Spleen (tissue), 11 donors: ENCODE measurements around the gene GOLGA3. TPM values are rescaled to one million over a fixed set of nuclear protein-coding genes. Genes with fewer than 3 reads are reported as not detected.
"Not testable (repeated sequence)": the region's sequence is repeated elsewhere in the genome, so short reads cannot be mapped to it uniquely, and the experiment has no call there.

Source experiments
- DNase-seq: peaks from one replicate; pipeline ENCODE4 v3.0.0-alpha.2; 2020
- H3K27ac ChIP-seq, 8 donors: fragments of 200-600 bp; sonication (generic) in 7 of 8; 1 replicate in 4 of 8; 2 replicates in 4 of 8; pipeline versions ENCODE4 v1.5.0 to v1.8.0; 2016 to 2021; ENCODE audit warnings: inconsistent platforms in 4 of 8, mild to moderate bottlenecking in 4 of 8, moderate library complexity in 1 of 8
- H3K27me3 ChIP-seq, 7 donors: fragments of 200-600 bp; sonication (generic) in 6 of 7; replicated peaks in 1 of 7; 1 replicate in 4 of 7; 2 replicates in 3 of 7; pipeline versions ENCODE4 v1.5.0 to v1.8.0; 2016 to 2021; ENCODE audit warnings: inconsistent platforms in 3 of 7, mild to moderate bottlenecking in 1 of 7
- H3K36me3 ChIP-seq, 6 donors: fragments of 200-600 bp; sonication (generic) in 5 of 6; 1 replicate in 4 of 6; 2 replicates in 2 of 6; pipeline versions ENCODE4 v1.5.0 to v1.8.0; 2016 to 2021; ENCODE audit warnings: inconsistent platforms in 2 of 6
- H3K4me1 ChIP-seq, 6 donors: fragments of 200-600 bp; sonication (generic) in 5 of 6; 1 replicate in 3 of 6; 2 replicates in 3 of 6; pipeline versions ENCODE4 v1.5.0 to v1.8.0; 2016 to 2021; ENCODE audit warnings: inconsistent platforms in 3 of 6
- H3K4me3 ChIP-seq, 8 donors: fragments of 200-600 bp; sonication (generic) in 7 of 8; 1 replicate in 4 of 8; 2 replicates in 4 of 8; pipeline versions ENCODE4 v1.5.0 to v1.8.0; 2016 to 2021; ENCODE audit warnings: inconsistent platforms in 4 of 8, mild to moderate bottlenecking in 4 of 8, moderate library complexity in 2 of 8
- H3K9me3 ChIP-seq, 8 donors: fragments of 200-600 bp; sonication (generic) in 7 of 8; 1 replicate in 4 of 8; 2 replicates in 4 of 8; pipeline versions ENCODE4 v1.5.0 to v1.8.0; 2016 to 2021; ENCODE audit warnings: inconsistent platforms in 4 of 8
- CTCF ChIP-seq, 11 experiments: fragments of 200-600 bp in 7 of 11; fragments of 450-650 bp in 4 of 11; sonication (generic) in 4 of 11; IDR thresholded peaks in 8 of 11; conservative IDR thresholded peaks in 3 of 11; 1 replicate in 7 of 11; 2 replicates in 4 of 11; pipeline versions ENCODE4 v1.4.0 to v1.8.0; 2016 to 2021; ENCODE audit warnings: antibody characterized with exemption in 11 of 11, inconsistent platforms in 4 of 11, mild to moderate bottlenecking in 1 of 11
- POLR2A ChIP-seq, 3 donors: fragments of 450-650 bp; IDR thresholded peaks; one replicate each; pipeline ENCODE4 v1.5.1; 2017; ENCODE audit warnings: antibody characterized with exemption in 3 of 3, mild to moderate bottlenecking in 1 of 3
- POLR2AphosphoS5 ChIP-seq, 3 donors: sonication (generic); formaldehyde crosslinking; IDR thresholded peaks; one replicate each; pipeline ENCODE4 v1.5.1; 2017; ENCODE audit warnings: antibody characterized with exemption in 3 of 3
- WGBS, 5 donors: extraction: QIAGEN DNeasy Blood & Tissue Kit in 3 of 5; methylation state at CpG; one replicate each; pipeline versions ENCODE4 v1.1.5 to v1.1.7; 2013 to 2018; 5-methylcytosine and 5-hydroxymethylcytosine counted together
- intact Hi-C: fragments of 100-400 bp; cut with DNase I; formaldehyde crosslinking; loops from one replicate; pipeline ENCODE4 v1.15.0; 2023; ENCODE audit warnings: low total_unique reads
- polyA plus RNA-seq, 3 donors: library from polyadenylated mRNA; stranded (reverse); fragments of 200-250 nt; gene quantifications; one replicate each; pipeline ENCODE4 v1.2.1, GENCODE V29; 2013
- total RNA-seq, 7 donors: library from RNA; depleted of rRNA in 3 of 7; stranded (reverse); fragments of >200 nt in 3 of 7; fragmentation: NEBNext Ultra II Directional in 4 of 7; extraction: Animal tissue kit (Norgen Biotek cat#: 25700) in 4 of 7; gene quantifications; one replicate each; pipeline versions ENCODE4 v1.1.0 to v1.2.1, GENCODE V29; 2016 to 2021
- donor health status: healthy with polysubstance abuse.
- donor health status: DM: no; HTN: no; CAD: no; lungs with moderate emphysema.
- donor health status: DM: no; HTN: no; CAD: no.
- donor health status: Bipolar disorder and iron deficiency.
- donor health status: healthy.
- donor health status: DM: no; HTN: no; CAD: no.
- donor health status: DM: yes; HTN: yes; CAD: no.

The GOLGA3 gene
- total and polyA plus RNA-seq, 10 donors, result 6.8 to 80.9 (median 52.0) TPM

DNA sequence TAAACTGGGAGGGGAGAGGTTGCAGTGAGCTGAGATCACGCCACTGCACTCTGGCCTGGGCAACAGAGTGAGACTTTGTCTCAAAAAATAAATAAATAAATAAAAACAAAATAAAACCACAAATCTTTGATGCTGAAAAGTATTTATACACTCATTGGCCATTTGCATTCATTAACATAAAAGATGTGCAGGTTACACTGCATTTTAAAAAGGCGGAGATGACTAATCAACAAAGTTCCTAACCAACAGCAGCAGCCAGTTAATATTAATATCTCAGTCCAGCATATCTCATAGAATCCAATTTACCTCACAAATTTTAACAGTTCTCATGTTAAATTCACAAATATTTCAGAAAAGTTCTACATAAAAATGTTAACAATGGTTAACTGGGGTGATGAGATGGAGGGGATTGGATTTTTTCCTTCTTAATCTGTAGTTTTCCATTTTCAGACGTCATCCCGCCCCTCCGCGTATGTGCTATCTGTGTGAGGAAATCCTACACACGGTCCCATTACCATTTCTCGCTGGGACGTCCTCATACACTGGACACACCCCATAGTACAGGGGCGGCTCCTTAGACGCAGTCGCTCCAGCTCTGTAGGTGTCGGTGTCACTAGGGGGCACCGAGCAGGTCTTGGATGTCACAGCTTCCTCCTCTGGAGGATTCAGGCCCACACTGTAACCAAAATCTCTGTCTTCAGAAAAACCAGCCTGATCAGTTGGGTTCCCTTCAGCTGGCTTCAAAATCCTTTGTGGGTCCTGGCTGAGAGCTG is 74.3 kb downstream of the GOLGA3 start:
- no peak for DNase-seq
- Histone ChIP-seq H3K36me3 (peaks cover 3 to 100% (median 62%) of the 10 kb centered on the region in 6 donors), H3K4me3 (no peak overlapping the region), H3K27ac (no peak overlapping the region), H3K4me1 (peaks cover 0 to 20% (median 7%) of the 10 kb centered on the region in 6 donors), H3K9me3 (no peaks in the 10 kb centered on the region), H3K27me3 (no peaks in the 10 kb centered on the region)
- TF ChIP-seq CTCF (IDR thresholded peaks at IDR 0.05 in 8 of 11, conservative IDR thresholded peaks at IDR 0.05 in 3 of 11), result no peak
- TF ChIP-seq POLR2A (IDR thresholded peaks at IDR 0.05), result no peak
- no peak for TF ChIP-seq POLR2AphosphoS5 (IDR thresholded peaks at IDR 0.05)
- intact Hi-C loops, result no loop called here
- WGBS, 5 donors, result 60 to 84% (median 79%) methylated on average over 14 of the region's 14 CpGs

- H3K4me3 ChIP-seq, DNase-seq, H3K27me3 ChIP-seq, H3K9me3 ChIP-seq, intact Hi-C loops, H3K27ac ChIP-seq: not testable (repeated sequence)
- Histone ChIP-seq H3K4me1 (peaks cover 0 to 15% (median 4%) of the 10 kb centered on the region in 6 donors), H3K36me3 (peaks cover 3 to 100% (median 69%) of the 10 kb centered on the region in 6 donors)
- 86 to 94% (median 88%) methylated on average over 7 of the region's 7 CpGs for WGBS, 5 donors
Measured at GRCh38 chr12:132753670-132754069, 75.0 kb downstream of the GOLGA3 start.

GRCh38 chr12:132748319-132748718 is 80.3 kb downstream of the GOLGA3 start:
- Histone ChIP-seq H3K4me1 (no peaks in the 10 kb centered on the region), H3K36me3 (peaks cover 12 to 100% (median 98%) of the 10 kb centered on the region in 6 donors), H3K4me3 (no peak overlapping the region), H3K27ac (no peak overlapping the region), H3K9me3 (no peaks in the 10 kb centered on the region), H3K27me3 (no peaks in the 10 kb centered on the region)
- 86 to 96% (median 93%) methylated on average over 5 to 10 of the region's 10 CpGs for WGBS, 5 donors
- no peak for TF ChIP-seq POLR2AphosphoS5 (IDR thresholded peaks at IDR 0.05)
- TF ChIP-seq CTCF (IDR thresholded peaks at IDR 0.05 in 8 of 11, conservative IDR thresholded peaks at IDR 0.05 in 3 of 11), result no peak
- TF ChIP-seq POLR2A (IDR thresholded peaks at IDR 0.05), result no peak
- no peak for DNase-seq
- intact Hi-C loops, result no loop called here

DNA sequence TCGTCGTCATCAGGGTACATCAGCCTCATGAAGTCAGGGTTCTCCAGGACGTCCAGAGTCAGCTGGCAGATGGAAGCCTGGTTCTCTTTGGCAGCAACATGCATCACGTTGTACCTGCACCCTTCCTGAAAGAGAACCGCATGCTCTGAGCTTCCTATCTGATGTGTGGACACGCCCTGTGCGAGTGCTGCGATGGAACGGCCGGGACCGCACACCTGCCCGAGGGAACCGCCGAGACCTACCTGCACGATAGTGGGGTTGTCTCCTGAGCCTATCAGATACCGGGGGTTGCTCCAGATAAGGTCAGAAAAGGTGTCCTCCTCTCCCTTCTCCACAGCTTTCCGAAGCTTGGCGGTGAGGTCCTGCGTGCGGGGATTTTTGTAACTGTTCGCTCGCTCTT is 80.8 kb downstream of the GOLGA3 start:
- no peak for DNase-seq
- intact Hi-C loops, result no loop called here
- no peaks in the 10 kb centered on the region for H3K27me3 ChIP-seq
- H3K9me3 ChIP-seq, result no peaks in the 10 kb centered on the region
- H3K36me3 ChIP-seq, result peaks cover 15 to 100% (median 97%) of the 10 kb centered on the region in 6 donors
- no peak overlapping the region for H3K27ac ChIP-seq
- WGBS, 5 donors, result 93 to 97% (median 96%) methylated on average over 21 to 22 of the region's 22 CpGs
- H3K4me1 ChIP-seq, result no peaks in the 10 kb centered on the region
- no peak overlapping the region for H3K4me3 ChIP-seq
- no peak for TF ChIP-seq CTCF (IDR thresholded peaks at IDR 0.05 in 8 of 11, conservative IDR thresholded peaks at IDR 0.05 in 3 of 11)
- TF ChIP-seq POLR2A (IDR thresholded peaks at IDR 0.05), result no peak
- TF ChIP-seq POLR2AphosphoS5 (IDR thresholded peaks at IDR 0.05), result no peak
